Fibroblast of villous mesenchyme (primary cell): Measurements from ENCODE around the gene EFCAB11. TPM values are rescaled to one million over a fixed set of nuclear protein-coding genes. Genes with fewer than 3 reads are reported as not detected.

Experiments
- DNase-seq: peaks from one replicate; pipeline ENCODE4 v3.0.0-alpha.2; 2010; ENCODE audit warnings: low read depth
- H3K4me3 ChIP-seq: 2 replicates; pipeline ENCODE4 v1.5.1; 2011; ENCODE audit warnings: low read depth, mild to moderate bottlenecking, low read length
- CTCF ChIP-seq: IDR thresholded peaks from 2 replicates; pipeline ENCODE4 v1.5.1; 2012; ENCODE audit warnings: low read depth, mild to moderate bottlenecking, low read length; ENCODE audit not compliant: insufficient read depth
- total RNA-seq: library from RNA; depleted of rRNA; stranded (reverse); fragments of >200 nt; gene quantifications from 2 replicates; pipeline ENCODE4 v1.2.3, GENCODE V29; 2012

Gene EFCAB11
- total RNA-seq, 1 donor = 5.2 TPM

- DNase-seq = peak; percentile 27
These were observed 104.6 kb downstream of the EFCAB11 start for GRCh38 chr14:89849931-89850330.

GRCh38 chr14:89848165-89848564 is 106.4 kb downstream of the EFCAB11 start:
- TF ChIP-seq CTCF = peak; percentile 45
- no peak for DNase-seq
- H3K4me3 ChIP-seq = no peak overlapping the region

More at GRCh38 chr14:89849931-89850330, 104.6 kb downstream of the EFCAB11 start:
- TF ChIP-seq CTCF = no peak
- no peak overlapping the region for H3K4me3 ChIP-seq

GRCh38 chr14:89845346-89845745 is 109.2 kb downstream of the EFCAB11 start:
- DNase-seq = peak; percentile 83
- no peak for TF ChIP-seq CTCF
- no peak overlapping the region for H3K4me3 ChIP-seq

- no peak for DNase-seq
- H3K4me3 ChIP-seq = no peak overlapping the region
- no peak for TF ChIP-seq CTCF
These were observed 110.0 kb downstream of the EFCAB11 start for GRCh38 chr14:89844508-89844907.

- no peak overlapping the region for H3K4me3 ChIP-seq
- TF ChIP-seq CTCF = no peak
- no peak for DNase-seq
These were observed 111.7 kb downstream of the EFCAB11 start for GRCh38 chr14:89842837-89843236.

GRCh38 chr14:89841851-89842250 is 112.7 kb downstream of the EFCAB11 start:
- TF ChIP-seq CTCF = no peak
- H3K4me3 ChIP-seq = no peak overlapping the region
- DNase-seq = no peak

- no peak for DNase-seq
- no peak for TF ChIP-seq CTCF
- no peak overlapping the region for H3K4me3 ChIP-seq
These were observed 117.6 kb downstream of the EFCAB11 start for GRCh38 chr14:89836830-89837469.
